ENCODE data around the gene STUM. TPM values are rescaled to one million over a fixed set of nuclear protein-coding genes. Genes with fewer than 3 reads are reported as not detected.

Gene STUM
- total and polyA plus RNA-seq, 8 donors, result 0.15 to 2.1 (median 1.4) TPM

GRCh38 chr1:226575739-226576378 lies 27.3 kb downstream of the STUM start:
- Histone ChIP-seq H3K4me3 (no peak overlapping the region), H3K4me1 (no peaks in the 10 kb centered on the region), H3K27ac (no peak overlapping the region), H3K36me3 (no peaks in the 10 kb centered on the region), H3K27me3 (no peaks in the 10 kb centered on the region), H3K9me3 (no peaks in the 10 kb centered on the region)
- no peak for TF ChIP-seq CTCF (IDR thresholded peaks at IDR 0.05)
- ATAC-seq, result no peak
- no peak for DNase-seq
- intact Hi-C loops (cut with DNase I), result no loop called here

- TF ChIP-seq CTCF (IDR thresholded peaks at IDR 0.05), result no peak
- Histone ChIP-seq H3K36me3 (no peaks in the 10 kb centered on the region), H3K4me1 (no peaks in the 10 kb centered on the region), H3K27me3 (no peaks in the 10 kb centered on the region), H3K27ac (no peak overlapping the region), H3K9me3 (no peaks in the 10 kb centered on the region), H3K4me3 (no peak overlapping the region)
- ATAC-seq, result no peak
- no peak for DNase-seq
- intact Hi-C loops (cut with DNase I), result no loop called here
Measured at GRCh38 chr1:226576601-226577000, 28.0 kb downstream of the STUM start.

GRCh38 chr1:226577401-226578180 lies 29.0 kb downstream of the STUM start:
- DNase-seq, result no peak
- no peak for TF ChIP-seq CTCF (IDR thresholded peaks at IDR 0.05)
- intact Hi-C loops (cut with DNase I), result no loop called here
- no peak overlapping the region for H3K4me3 ChIP-seq
- no peaks in the 10 kb centered on the region for H3K36me3 ChIP-seq
- H3K9me3 ChIP-seq, result no peaks in the 10 kb centered on the region
- H3K4me1 ChIP-seq, result no peaks in the 10 kb centered on the region
- H3K27ac ChIP-seq, result no peak overlapping the region
- ATAC-seq, result no peak
- H3K27me3 ChIP-seq, result no peaks in the 10 kb centered on the region

- ATAC-seq (no peak), DNase-seq (no peak)
- Histone ChIP-seq H3K4me1 (no peaks in the 10 kb centered on the region), H3K4me3 (no peak overlapping the region), H3K27me3 (no peaks in the 10 kb centered on the region), H3K36me3 (no peaks in the 10 kb centered on the region), H3K9me3 (no peaks in the 10 kb centered on the region), H3K27ac (no peak overlapping the region)
- no peak for TF ChIP-seq CTCF (IDR thresholded peaks at IDR 0.05)
- intact Hi-C loops (cut with DNase I), result no loop called here
Measured at GRCh38 chr1:226578946-226579578, 30.5 kb downstream of the STUM start.

- Histone ChIP-seq H3K27ac (no peak overlapping the region), H3K9me3 (no peaks in the 10 kb centered on the region), H3K27me3 (no peaks in the 10 kb centered on the region), H3K4me1 (no peaks in the 10 kb centered on the region), H3K4me3 (no peak overlapping the region), H3K36me3 (no peaks in the 10 kb centered on the region)
- TF ChIP-seq CTCF (IDR thresholded peaks at IDR 0.05), result no peak
- intact Hi-C loops (cut with DNase I), result no loop called here
- DNase-seq (no peak), ATAC-seq (no peak)
Measured at GRCh38 chr1:226579781-226580323, 31.3 kb downstream of the STUM start.

Measured in left lung (tissue), 10 donors.